GM19463 (cell line): ENCODE results near the gene RCSD1.
A peak's percentile ranks its signal among the peaks of the same experiment; 100 is the strongest.
"Not testable (repeated sequence)": the region's sequence is repeated elsewhere in the genome, so short reads cannot be mapped to it uniquely, and the experiment has no call there.

Experiments
- ATAC-seq: cut with Tn5 transposase; IDR thresholded peaks from one replicate; pipeline ENCODE4 v1.9.1; 2021; ENCODE audit warnings: mild to moderate bottlenecking, moderate library complexity; ENCODE audit not compliant: unreplicated experiment

Gene RCSD1

DNA sequence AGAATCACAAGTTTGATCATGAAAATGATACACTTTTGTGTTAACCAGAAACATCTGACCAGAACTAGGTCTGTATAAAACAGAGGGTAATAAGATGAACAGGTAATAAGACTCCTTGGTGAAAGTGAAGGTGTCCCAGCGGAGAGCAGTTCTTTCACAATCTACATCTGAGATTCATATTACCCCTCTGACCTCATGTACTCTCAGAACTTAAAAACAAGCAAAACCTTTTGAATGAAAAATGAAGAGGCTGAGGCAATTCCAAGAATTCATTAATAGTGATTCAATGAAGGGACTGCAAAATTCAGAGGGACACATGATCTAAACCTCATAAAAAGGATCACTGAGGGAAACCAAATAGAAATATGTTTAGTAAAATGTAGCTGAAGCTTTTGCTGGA, 80.8 kb downstream of the RCSD1 start:
- no peak for ATAC-seq

- ATAC-seq = no peak
These were observed 81.8 kb downstream of the RCSD1 start for GRCh38 chr1:167711797-167712196.

GRCh38 chr1:167713330-167714081, 83.5 kb downstream of the RCSD1 start:
- ATAC-seq = no peak

DNA sequence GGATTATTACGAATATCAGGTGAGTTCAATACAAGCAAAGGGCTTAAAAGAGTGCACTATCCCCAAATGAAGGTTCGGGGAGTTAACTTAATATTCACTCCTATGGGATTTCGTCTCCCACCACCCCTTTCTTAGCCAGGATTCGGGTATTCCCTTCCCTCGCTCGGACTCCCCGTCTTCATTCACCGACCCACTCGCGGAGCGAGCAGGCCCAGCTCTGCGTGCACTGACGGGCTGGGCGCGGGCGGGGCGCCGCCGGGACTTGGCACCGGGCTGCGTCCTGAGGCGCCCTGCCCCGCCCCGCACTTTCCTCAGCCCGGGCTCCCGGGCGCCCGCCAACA, 84.0 kb downstream of the RCSD1 start:
- peak; percentile 58 for ATAC-seq

GRCh38 chr1:167714439-167715156, 84.6 kb downstream of the RCSD1 start:
- peak; percentile 43 for ATAC-seq

DNA sequence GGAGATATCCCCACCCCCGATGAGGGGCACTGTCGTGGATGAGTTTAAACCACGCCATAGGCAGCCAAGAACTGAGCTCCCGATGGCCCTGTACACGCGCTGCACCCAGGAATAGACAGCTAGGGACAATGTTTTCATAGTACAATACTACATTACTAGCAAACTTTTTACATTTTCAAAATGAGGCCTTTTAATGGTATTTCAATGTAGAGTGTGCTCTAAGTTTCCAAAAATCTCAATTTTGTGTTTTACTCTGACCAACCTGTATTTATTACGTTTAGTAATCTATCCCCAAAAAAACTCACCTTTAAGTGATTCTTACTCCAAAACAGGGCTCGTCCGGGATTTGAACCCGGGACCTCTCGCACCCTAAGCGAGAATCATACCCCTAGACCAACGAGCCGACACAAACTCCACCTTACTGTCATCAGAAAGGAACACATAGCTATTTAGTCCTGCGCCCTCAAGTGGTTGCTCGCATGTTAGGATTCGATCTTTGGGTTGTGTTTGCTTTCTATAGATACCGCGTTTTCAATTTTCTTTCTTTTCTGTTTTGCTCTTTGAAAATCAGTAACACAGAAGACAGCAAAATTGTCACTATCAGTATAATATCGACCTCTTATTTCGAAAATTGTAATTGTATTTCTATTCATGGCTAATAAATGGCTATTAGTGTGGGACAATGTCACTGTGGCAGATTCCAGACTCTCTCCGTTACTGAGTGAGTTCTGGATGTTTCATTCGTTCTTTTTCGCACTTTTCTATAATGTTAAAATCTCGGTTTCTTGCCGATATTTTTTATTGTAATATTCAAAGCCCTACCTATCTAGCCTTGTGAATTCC, 85.3 kb downstream of the RCSD1 start:
- ATAC-seq = peak; percentile 28

DNA sequence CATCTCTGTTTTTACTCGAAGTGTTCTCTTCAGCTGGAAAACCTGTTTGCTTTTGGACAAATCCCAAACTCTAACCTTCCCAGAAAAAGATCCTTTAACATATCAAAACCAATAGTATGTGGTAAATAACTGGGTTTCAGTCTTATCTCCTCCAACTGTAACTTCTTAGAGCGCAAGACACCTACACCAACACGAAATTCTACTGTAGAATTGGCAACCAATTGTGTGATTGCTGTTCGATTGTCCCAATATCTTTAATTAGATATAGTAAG, 85.9 kb downstream of the RCSD1 start:
- no peak for ATAC-seq

GRCh38 chr1:167717351-167717750, 87.3 kb downstream of the RCSD1 start:
- no peak for ATAC-seq

DNA sequence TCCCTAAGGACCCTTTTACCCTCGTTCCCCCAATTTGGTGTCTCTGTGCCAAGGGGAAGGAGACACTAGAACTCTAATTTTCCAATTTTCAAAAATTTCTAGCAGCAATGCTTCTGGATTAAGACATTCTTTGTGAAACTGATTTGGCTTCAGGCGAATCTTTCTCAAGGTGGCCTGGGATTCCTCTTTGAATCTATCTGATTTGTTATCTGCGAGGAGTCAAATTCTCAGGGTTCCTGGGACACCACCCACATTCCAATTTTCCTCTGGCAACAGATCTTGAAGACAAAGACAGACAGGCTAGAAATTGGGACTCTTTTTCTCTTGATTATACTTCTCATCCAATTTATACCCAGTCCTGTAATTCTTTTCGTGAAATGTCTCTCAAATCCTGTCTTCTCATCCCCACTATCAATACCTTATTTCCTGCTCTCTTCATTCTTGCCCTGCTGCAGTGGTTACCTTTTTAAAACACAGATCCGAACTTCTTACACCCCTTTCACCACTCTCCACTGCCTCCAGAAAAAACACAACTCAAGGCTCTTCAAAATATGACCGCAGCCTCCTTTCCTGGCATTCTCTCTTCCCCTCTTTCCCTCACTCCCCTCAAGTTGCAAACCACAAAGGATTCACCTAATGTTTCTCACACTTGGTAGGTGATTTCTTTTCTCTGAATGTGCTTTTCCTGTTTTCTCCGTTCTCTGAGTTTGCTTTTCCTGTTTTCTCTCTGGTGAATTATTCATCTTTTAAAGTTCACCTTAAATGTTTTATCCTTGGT, 89.1 kb downstream of the RCSD1 start:
- ATAC-seq = no peak

- ATAC-seq = not testable (repeated sequence)
These were observed 89.8 kb downstream of the RCSD1 start for GRCh38 chr1:167719715-167720421.

DNA sequence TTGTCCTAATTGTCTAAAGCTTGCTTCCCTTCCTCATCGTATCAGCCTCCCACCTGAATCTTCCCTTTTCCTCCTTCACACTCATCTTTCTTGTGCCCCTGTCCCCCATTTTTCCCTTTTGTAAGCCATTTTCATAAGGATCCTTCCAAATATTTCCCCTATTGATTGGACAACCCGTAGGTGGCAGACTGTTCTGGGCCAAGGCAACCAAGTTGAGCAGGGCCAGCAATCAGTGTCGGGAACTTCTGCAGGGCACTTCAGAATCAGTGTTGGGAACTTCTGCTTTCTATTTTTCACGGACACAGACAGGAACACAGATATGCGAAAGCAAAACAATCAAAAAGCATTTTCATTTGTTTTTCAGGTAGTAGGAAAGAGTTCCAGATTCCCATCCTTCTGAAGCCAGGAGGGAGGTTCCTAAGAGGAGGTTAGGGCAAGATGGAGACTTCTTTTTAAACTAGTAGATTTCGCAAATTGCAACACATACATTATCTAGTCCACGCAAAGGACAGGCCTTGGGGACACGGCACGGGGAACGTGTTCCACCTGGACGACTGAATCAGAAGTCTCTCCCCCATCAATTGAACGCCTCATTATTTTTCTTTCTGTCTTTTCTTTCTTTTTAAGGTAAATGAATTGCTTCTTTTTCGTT, 91.1 kb downstream of the RCSD1 start:
- no peak for ATAC-seq

- peak; percentile 91 for ATAC-seq
These were observed 91.7 kb downstream of the RCSD1 start, which contains the start of gene MPZL1 for GRCh38 chr1:167721617-167722151. TSS of gene MPZL1 (plus strand) at chr1:167721982. CDS start at chr1:167722152, 170 bp downstream.

GRCh38 chr1:167722152-167722869, 92.3 kb downstream of the RCSD1 start:
- peak; percentile 28 for ATAC-seq

- no peak for ATAC-seq
These were observed 92.8 kb downstream of the RCSD1 start for GRCh38 chr1:167722870-167723251.

GRCh38 chr1:167723707-167724323, 93.8 kb downstream of the RCSD1 start:
- ATAC-seq = no peak

GRCh38 chr1:167726008-167726407, 96.0 kb downstream of the RCSD1 start:
- ATAC-seq = no peak

GRCh38 chr1:167728818-167729410, 98.9 kb downstream of the RCSD1 start:
- no peak for ATAC-seq

DNA sequence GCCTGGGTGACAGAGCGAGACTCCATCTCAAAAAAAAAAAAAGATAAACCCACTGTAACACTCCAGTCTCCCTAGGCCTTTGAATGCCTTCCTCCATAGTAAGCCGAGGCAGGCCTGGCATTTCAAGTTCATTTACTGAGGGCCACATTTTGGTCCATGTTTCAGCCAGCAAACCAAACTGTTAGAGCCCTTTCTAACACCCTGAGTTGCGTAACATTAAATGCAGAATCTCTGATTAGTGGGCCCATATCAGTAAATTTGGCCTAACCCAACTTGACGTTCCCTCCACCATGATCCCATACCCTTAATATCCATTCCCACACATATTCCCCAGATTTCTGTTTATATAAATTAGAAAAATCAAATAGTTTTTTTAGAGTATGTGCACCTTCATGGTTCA, 104.2 kb downstream of the RCSD1 start:
- no peak for ATAC-seq
